ENCODE measurements around the gene WFDC8. TPM values are rescaled to one million over a fixed set of nuclear protein-coding genes. Genes with fewer than 3 reads are reported as not detected.

The WFDC8 gene
- polyA plus RNA-seq, 2 of the 4 experiments (the other 2 are of a cell fraction), result not detected

DNA sequence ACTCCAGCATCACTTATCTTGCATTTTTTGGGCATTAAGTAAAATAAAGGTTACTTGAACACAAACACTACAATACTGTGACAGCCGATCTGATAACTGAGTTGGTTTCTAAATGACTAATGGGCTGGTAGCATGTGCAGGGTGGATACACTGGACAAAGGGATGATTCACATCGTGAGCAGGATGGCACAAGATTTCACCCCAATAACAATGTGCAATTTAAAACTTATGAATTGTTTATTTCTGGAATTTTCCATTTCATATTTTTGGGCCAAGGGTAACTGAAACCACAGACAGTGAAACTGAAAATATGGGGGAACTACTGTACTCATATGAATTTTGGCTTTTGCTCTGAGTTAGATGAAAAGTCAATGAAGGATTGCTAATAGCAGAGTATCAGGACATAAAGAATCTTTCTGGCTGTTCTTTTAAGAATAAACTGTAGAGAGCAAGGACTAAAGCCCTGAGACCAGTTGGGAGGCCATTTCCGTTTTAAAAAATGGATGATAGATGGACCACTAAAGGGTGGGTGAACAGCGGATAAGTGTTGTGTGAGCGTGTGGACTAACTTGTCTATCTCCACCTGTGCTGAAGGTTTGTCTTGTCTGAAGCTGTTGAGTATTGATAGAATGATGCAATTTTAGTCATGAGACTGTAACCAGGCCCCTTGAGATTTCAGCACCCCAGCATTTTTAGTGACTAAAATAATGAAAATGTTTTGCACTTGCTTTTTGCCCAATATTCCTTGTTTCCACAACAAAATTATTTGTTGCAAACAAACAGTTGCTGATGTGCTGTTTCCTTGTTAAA is 71.9 kb downstream of the WFDC8 start:
- Histone ChIP-seq H3K4me3 (no peak overlapping the region), H3K4me1 (no peaks in the 10 kb centered on the region), H3K9me3 (no peaks in the 10 kb centered on the region), H3K4me2 (no peak overlapping the region), H3K27ac (no peak overlapping the region)
- ATAC-seq (no peak), DNase-seq (ENCODE audit: low read depth in 1 of 2, low spot score in 1 of 2) (no peak), FAIRE-seq (no peak)
- ChIA-PET POLR2A (no interaction called here), CTCF (no interaction called here)
- 39% methylated on average over 5 of the region's 5 CpGs for WGBS (ENCODE audit: missing lambda C conversion rate)
- TF ChIP-seq CHD4 (IDR thresholded peaks at IDR 0.05; ENCODE audit: borderline replicate concordance), result no peak
- TF ChIP-seq, protein P1, sequence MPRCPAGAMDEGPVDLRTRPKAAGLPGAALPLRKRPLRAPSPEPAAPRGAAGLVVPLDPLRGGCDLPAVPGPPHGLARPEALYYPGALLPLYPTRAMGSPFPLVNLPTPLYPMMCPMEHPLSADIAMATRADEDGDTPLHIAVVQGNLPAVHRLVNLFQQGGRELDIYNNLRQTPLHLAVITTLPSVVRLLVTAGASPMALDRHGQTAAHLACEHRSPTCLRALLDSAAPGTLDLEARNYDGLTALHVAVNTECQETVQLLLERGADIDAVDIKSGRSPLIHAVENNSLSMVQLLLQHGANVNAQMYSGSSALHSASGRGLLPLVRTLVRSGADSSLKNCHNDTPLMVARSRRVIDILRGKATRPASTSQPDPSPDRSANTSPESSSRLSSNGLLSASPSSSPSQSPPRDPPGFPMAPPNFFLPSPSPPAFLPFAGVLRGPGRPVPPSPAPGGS (IDR thresholded peaks at IDR 0.05), result no peak
- no peak for TF ChIP-seq RNF2 (IDR thresholded peaks at IDR 0.05; ENCODE audit: borderline replicate concordance, low read depth)
- TF ChIP-seq, protein P2, sequence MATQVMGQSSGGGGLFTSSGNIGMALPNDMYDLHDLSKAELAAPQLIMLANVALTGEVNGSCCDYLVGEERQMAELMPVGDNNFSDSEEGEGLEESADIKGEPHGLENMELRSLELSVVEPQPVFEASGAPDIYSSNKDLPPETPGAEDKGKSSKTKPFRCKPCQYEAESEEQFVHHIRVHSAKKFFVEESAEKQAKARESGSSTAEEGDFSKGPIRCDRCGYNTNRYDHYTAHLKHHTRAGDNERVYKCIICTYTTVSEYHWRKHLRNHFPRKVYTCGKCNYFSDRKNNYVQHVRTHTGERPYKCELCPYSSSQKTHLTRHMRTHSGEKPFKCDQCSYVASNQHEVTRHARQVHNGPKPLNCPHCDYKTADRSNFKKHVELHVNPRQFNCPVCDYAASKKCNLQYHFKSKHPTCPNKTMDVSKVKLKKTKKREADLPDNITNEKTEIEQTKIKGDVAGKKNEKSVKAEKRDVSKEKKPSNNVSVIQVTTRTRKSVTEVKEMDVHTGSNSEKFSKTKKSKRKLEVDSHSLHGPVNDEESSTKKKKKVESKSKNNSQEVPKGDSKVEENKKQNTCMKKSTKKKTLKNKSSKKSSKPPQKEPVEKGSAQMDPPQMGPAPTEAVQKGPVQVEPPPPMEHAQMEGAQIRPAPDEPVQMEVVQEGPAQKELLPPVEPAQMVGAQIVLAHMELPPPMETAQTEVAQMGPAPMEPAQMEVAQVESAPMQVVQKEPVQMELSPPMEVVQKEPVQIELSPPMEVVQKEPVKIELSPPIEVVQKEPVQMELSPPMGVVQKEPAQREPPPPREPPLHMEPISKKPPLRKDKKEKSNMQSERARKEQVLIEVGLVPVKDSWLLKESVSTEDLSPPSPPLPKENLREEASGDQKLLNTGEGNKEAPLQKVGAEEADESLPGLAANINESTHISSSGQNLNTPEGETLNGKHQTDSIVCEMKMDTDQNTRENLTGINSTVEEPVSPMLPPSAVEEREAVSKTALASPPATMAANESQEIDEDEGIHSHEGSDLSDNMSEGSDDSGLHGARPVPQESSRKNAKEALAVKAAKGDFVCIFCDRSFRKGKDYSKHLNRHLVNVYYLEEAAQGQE (IDR thresholded peaks at IDR 0.05), result no peak
- TF ChIP-seq GATA3 (IDR thresholded peaks at IDR 0.05; ENCODE audit: borderline replicate concordance), result no peak
- TF ChIP-seq NFE2L2 (conservative IDR thresholded peaks at IDR 0.05; ENCODE audit: low read length), result no peak
- no peak for TF ChIP-seq JUN (IDR thresholded peaks at IDR 0.05)

DNA sequence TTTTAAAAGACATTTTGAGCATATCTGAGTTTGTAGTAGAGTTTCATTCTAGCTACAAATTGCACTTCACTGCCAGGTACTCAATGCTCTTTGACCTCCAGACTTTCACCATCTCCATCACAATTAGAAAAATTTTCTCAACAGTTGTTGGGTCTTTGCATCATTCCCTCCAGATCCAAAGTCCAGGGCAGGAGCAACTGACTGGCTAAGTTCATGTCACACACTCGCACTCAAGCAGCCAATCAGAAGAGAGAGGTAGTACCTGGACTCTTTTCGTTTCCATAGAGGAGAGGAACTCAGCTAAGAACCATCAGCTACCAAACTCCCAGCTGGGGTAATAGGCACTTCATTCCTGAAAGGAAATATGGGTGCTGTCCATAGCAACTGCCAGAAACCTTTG is 72.7 kb downstream of the WFDC8 start:
- ChIA-PET CTCF (interaction anchor here (1.6 kb wide), 1 partner anchor 11 kb away, joined by 4 read pairs; no protein-coding TSS in a partner anchor), POLR2A (no interaction called here)
- no peak for FAIRE-seq
- TF ChIP-seq KDM5A (IDR thresholded peaks at IDR 0.05) (no peak), FOSL2 (IDR thresholded peaks at IDR 0.05) (no peak), FOSL2 (CRISPR knock-in tag; IDR thresholded peaks at IDR 0.05) (no peak), KDM1A (IDR thresholded peaks at IDR 0.05; ENCODE audit: low read depth) (no peak), MAZ (IDR thresholded peaks at IDR 0.05; ENCODE audit: borderline replicate concordance, low read depth, low read length) (no peak), HEYL (CRISPR knock-in tag; IDR thresholded peaks at IDR 0.05) (no peak), CHD4 (IDR thresholded peaks at IDR 0.05; ENCODE audit: borderline replicate concordance) (no peak), CBX8 (IDR thresholded peaks at IDR 0.05) (no peak), RNF2 (IDR thresholded peaks at IDR 0.05; ENCODE audit: borderline replicate concordance, low read depth) (no peak), TP53 (CRISPR knock-in tag; IDR thresholded peaks at IDR 0.05) (no peak), FOSB (CRISPR knock-in tag; IDR thresholded peaks at IDR 0.05) (no peak), SMC3 (IDR thresholded peaks at IDR 0.05) (no peak)
- TF ChIP-seq, protein P3, sequence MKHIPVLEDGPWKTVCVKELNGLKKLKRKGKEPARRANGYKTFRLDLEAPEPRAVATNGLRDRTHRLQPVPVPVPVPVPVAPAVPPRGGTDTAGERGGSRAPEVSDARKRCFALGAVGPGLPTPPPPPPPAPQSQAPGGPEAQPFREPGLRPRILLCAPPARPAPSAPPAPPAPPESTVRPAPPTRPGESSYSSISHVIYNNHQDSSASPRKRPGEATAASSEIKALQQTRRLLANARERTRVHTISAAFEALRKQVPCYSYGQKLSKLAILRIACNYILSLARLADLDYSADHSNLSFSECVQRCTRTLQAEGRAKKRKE (CRISPR knock-in tag; IDR thresholded peaks at IDR 0.05; ENCODE audit: low read depth), result no peak
- TF ChIP-seq, protein P4, sequence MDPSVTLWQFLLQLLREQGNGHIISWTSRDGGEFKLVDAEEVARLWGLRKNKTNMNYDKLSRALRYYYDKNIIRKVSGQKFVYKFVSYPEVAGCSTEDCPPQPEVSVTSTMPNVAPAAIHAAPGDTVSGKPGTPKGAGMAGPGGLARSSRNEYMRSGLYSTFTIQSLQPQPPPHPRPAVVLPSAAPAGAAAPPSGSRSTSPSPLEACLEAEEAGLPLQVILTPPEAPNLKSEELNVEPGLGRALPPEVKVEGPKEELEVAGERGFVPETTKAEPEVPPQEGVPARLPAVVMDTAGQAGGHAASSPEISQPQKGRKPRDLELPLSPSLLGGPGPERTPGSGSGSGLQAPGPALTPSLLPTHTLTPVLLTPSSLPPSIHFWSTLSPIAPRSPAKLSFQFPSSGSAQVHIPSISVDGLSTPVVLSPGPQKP (IDR thresholded peaks at IDR 0.05; ENCODE audit: low read depth, low read length), result no peak
- TF ChIP-seq, protein P5, sequence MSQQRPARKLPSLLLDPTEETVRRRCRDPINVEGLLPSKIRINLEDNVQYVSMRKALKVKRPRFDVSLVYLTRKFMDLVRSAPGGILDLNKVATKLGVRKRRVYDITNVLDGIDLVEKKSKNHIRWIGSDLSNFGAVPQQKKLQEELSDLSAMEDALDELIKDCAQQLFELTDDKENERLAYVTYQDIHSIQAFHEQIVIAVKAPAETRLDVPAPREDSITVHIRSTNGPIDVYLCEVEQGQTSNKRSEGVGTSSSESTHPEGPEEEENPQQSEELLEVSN (IDR thresholded peaks at IDR 0.05; ENCODE audit: borderline replicate concordance, low read depth), result no peak
- Histone ChIP-seq H3K4me2 (no peak overlapping the region), H3K4me1 (no peaks in the 10 kb centered on the region), H3K9me3 (no peaks in the 10 kb centered on the region), H3K4me3 (no peak overlapping the region), H3K27ac (no peak overlapping the region)
- ATAC-seq, result no peak
- no peak for DNase-seq (ENCODE audit: low read depth in 1 of 2, low spot score in 1 of 2)
- 21% methylated on average over 2 of the region's 2 CpGs for WGBS (ENCODE audit: missing lambda C conversion rate)

All from A549 (cell line).